Activated CD4-positive, alpha-beta T cell treated with anti-CD3 and anti-CD28 coated beads, Interleukin-2, Interleukin-4, amounts not matched to agents 100 ng/mL and 50 ng/mL, durations not matched to agents 16 hours and 8 hours (primary cell): ENCODE measurements around the gene SLC38A9.
A peak's percentile ranks its signal among the peaks of the same experiment; 100 is the strongest.
"Not testable (repeated sequence)": the region's sequence is repeated elsewhere in the genome, so short reads cannot be mapped to it uniquely, and the experiment has no call there.

Source experiments
- DNase-seq: peaks from one replicate; pipeline ENCODE4 v3.0.0-alpha.2; 2020; ENCODE audit warnings: low spot score

SLC38A9 gene, protein sequence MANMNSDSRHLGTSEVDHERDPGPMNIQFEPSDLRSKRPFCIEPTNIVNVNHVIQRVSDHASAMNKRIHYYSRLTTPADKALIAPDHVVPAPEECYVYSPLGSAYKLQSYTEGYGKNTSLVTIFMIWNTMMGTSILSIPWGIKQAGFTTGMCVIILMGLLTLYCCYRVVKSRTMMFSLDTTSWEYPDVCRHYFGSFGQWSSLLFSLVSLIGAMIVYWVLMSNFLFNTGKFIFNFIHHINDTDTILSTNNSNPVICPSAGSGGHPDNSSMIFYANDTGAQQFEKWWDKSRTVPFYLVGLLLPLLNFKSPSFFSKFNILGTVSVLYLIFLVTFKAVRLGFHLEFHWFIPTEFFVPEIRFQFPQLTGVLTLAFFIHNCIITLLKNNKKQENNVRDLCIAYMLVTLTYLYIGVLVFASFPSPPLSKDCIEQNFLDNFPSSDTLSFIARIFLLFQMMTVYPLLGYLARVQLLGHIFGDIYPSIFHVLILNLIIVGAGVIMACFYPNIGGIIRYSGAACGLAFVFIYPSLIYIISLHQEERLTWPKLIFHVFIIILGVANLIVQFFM

DNA sequence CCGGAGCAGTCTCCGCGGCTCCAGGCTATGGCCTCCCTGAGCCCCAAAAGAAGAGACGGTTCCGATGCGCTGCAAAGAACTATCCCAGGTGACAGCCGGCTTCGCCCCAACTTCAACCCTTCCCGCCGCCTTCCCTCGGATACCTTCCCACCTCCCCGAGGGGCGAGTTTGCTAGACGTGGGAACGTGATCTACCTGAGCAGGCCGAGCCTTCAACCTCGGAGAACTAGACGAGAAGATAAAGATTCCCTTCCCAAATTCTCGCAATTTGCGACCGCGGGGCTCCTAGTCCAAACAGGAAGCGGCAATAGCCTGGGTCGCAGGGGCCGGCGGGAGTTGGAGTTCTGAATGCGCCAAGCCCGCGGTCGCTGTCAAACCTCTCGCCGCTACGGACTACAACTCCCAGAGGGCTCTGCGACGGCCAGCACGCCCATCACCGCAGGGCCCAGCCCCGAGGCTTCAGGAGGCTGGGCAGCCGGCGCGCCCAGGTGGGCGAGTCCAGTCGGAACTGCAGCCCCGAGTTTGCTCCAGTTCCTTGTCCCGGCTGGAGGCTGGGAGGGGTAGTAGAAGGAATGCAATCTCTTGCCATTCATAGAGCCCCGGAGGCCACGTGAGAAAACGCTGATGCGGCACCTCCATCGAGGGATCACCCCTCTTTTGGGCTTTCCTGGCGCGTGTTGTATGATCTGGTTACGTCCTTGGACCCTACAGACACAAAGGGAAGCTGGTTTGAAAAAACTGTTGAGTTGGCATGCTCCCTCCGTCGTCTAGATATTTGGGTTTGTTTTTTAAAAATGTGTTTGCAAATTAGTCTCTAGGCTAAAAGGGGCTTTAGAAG, at the start of gene SLC38A9:
TSS of gene SLC38A9 (minus strand) at position 302 of the 837 bp plus-strand sequence. CDS start 14,366 bp downstream, outside the sequence.
- DNase-seq, result peak; percentile 93

DNA sequence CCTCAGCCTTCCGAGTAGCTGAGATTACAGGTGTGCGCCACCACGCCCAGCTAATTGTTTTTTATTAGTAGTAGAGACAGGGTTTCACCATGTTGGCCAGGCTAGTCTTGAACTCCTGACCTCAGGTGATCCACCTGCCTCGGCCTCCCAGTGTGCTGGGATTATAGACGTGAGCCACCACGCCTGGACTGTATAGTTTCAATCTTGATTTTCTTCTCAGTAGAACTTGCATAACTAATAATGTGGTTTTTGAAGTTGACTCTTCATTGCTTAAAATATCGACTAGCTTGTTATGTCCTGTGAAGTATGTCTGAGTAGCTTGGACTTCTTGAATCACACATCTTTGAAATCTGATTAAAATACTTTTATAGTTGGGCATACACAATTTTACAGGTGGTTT, 49.6 kb upstream of the SLC38A9 start:
- DNase-seq, result not testable (repeated sequence)

DNA sequence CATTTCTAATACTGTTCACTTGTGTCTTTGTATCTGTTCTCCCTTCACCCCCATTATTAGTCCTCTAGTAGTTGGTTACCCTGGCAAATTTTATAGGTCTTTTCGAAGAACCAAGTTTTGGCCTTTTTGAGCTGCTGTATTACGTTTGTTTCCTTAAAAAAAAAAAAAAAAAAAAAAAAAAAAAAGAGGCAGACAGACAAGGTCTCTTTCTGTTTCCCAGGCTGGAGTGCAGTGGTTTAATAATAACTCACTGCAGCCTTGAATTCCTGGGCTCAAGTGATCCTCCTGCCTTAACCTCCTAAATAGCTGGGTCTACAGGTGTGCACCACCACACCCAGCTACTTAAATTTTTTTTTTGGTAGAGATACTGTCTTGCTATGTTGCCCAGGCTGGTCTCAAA, 46.6 kb upstream of the SLC38A9 start:
- DNase-seq, result no peak

DNA sequence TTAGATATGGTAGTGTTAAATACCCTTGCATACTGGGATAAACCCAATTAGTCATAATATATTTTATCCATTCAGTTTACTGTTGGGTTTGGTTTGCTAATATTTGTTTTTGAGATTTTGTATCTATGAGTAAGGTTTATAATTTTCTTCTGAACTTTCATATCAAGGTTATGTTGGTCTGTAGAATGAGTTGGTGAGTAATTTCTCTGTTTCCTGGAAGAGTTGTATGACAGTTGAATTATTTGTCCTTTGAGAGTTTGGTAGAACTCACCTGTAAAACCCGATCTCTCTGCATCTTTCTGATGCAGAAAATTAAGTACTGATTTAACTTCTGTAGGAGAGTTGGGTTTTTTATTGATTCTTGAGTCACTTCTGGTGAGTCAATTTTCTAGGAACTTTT, 46.1 kb upstream of the SLC38A9 start:
- peak; percentile 21 for DNase-seq

DNA sequence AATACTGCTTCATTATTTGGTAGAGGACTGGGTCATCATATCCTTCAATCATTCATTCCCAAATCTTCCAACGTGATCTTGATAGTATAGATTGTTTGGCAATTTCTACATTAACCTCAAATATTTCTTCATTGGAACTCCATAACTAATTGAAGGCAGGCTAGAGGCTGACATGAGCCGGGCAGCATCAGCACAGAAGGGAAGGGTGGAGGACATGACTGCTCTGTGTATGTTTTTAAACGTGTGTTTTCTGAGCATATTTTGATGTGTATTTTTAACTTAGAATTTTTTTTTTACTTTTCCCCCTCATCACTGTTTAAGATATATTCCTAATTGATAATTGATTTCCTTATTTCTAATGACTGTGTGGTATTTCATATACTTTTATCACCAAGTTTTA, 38.4 kb upstream of the SLC38A9 start:
- DNase-seq, result no peak

DNA sequence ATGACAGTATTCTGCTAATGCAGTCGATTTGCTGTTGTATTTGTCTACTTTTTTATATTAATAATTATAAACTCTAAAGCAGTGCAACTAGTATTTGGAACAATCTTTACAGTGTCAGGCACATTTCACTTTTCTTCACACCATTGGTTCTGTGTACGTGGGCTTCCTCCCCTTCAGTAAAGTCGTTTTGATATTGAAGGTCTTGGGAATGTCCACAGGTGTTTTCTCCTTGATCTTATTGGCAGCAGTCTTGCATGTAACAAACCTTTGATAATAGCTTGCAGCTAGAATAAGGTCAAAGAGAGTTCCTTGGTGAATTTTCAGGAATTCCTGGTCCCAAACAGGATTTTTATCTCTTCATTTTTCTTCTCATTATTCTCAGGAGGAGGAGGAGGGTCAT, 37.9 kb upstream of the SLC38A9 start:
- DNase-seq, result no peak

DNA sequence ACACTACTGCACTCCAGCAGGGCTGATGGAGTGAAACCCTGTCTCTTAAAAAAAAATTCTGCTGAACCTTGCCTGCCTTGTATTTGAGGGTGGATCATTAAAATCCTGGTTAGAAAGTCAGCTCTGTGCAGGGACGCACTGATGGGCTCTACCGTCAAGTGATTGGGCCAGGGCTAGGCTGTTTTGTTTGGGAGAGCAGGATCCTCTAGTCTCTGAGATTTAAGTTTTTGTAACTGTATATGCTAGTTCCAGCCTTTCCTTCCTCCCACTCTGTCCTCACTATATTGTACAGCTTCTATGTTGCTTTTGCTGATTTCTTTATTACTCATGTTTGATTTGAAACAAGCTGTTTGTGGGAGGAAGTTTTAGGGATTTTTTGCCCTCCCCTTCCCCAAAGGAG, 37.3 kb upstream of the SLC38A9 start:
- DNase-seq, result no peak

DNA sequence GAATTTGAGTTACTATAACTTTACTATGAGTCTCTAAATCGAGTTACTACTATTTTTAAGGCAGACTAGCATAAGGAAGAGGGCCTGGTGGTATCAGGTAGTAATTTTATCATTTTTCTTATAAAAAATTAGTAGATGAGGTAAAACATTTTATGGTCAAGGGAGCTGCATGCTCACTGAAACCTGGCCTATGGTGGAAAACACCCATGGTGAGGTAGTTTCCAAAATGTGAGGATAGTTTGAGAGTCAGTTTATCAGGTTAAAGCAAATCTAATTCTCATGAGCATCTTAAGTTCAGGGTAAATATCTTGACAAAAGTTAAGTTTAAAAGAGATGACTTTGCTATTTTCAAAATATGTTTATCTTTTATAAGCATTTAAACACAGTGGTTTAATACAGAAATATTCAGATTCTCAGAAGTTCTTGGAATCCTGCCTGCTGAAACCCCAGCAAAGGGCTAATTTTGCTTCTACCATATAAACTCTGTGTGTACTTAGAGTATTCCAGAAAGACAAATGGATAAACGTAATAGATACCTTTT, 35.7 kb upstream of the SLC38A9 start:
- DNase-seq, result no peak

DNA sequence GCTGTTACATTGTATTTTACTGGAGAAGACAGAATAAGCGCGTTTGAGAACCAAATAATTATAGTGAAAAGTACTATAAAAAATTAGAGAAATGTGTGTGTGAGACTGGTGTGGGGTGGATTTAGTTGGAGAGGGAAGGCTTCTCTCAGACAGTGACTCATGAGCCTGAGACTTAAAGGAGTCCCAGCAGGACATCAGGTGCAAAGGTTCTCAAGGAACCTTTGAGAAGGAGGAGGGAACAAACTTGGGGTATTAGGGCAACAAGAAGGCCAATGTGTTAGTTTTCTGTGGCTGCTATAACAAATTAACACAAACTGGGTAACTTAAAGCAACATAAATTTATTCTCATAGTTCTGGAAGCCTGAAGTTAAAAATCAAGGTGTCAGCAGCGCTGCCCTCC, 30.7 kb upstream of the SLC38A9 start:
- no peak for DNase-seq

DNA sequence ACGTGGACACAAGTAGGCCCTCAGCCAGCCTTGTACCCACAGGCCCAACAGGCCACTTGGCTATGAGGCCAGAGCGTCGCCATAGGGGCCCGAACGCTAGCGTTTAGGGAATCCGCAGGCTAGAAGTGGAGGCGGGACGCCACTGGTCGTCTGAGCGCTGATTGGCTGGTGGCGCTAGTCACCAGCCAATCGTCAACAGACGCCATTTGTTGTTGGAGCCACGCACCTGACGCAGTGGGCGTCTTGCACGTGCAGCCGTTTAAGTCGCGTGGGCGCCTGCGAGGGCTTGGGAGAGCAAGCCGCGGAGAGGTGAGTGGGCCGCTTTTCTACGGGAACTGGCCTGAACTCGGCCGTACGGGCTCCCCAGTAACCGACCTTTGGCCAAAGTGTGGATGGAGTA, 25.7 kb upstream of the SLC38A9 start, which contains the start of gene DDX4:
TSS of gene DDX4 (plus strand) at position 269 of the 400 bp plus-strand sequence. CDS start 903 bp downstream, outside the sequence.
- DNase-seq, result no peak

DNA sequence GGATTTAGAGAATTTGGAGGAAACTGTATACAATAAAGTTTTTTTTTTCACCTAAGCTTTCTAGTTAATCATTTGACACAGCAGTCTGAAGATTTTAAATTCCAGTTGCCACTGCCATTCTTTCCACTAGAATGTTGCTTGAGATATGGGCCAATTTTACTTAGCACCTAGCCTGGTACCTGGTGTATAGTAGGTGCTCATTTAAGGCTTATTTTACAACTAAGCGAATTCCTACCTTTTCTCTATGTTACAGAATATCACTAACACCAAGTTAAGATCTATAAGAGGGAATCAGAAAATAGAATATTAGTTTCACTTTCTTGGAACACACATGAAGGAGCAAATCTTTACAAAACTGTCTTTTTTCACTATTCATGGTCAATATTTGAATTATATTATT, 22.5 kb upstream of the SLC38A9 start:
- DNase-seq, result no peak

DNA sequence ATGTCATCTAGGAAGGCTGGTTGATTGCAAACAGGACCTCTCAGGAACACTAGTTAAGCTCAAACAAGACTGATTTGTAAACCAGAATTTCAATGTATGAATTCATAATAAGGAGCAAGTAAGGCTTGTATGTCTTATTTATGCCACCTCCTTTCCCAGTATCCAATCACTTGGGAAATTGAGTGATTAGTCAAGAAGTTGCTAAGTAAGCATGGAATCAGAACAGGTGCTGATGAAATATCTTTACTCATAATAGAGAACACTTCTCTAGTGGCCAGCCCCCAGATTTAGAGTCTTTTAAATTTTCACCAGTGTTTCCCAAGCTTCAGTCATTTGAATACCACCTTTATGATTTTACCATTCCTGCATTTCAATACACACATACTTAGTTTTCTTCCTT, 20.5 kb upstream of the SLC38A9 start:
- no peak for DNase-seq

DNA sequence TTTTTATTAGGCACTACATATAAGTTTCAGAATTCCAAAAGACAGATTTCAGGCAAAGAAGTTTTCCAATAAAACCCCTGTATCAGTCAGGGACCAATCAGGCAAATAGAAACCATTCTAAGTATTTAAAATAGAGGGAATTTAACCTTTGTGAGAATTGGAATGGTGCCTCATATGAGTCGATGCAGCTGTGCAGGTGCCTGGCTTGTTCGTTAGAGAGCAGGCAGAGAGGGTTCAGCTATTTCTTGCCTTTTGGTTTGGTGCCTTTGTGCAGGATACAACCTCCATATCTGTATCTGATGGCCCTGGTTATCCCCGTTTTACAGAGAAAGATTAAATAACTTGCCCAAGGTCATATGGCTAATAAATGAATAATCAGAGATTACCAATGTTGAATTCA, 19.7 kb upstream of the SLC38A9 start:
- no peak for DNase-seq

DNA sequence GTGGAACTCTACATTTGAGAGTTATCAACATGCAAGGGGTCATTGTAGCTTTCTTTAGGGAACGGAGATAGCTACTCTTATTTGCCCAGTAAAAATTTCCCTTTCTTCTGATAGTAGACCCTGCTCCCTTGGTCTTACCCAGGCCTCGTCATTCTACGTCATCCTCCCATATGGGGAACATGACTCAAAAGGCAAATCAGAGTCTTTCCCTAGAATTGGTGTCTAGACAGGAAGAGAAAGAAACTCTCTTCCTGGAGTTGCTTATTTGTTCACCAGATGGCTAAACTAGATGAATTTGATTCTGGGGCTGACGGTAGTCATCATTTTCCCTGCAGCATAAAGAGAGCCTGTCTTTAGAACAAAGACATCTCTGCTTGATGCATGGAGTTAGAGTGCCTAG, 12.2 kb upstream of the SLC38A9 start:
- DNase-seq, result no peak

DNA sequence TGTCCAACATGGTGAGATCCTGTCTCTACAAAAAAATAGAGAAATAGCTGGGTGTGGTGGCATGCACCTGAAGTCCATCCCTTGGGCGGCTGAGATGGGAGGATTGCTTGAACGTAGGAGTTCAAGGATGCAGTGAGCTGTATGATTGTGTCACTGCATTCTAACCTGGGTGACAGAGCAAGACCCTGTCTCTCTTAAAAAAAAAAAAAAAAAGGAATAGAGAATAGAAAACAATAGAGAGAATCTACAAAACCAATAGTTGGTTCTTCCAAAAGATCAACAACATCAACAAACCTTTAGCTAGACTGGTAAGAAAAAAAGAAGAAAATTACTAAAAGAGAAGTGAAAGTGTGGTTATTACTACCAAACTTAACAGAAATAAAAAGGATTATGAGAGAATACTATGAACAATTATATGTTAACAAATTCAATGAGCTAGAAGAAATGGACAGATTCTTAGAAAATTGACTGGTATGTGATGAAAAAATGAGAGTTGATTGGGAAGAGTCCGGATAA, 8.1 kb upstream of the SLC38A9 start:
- no peak for DNase-seq

DNA sequence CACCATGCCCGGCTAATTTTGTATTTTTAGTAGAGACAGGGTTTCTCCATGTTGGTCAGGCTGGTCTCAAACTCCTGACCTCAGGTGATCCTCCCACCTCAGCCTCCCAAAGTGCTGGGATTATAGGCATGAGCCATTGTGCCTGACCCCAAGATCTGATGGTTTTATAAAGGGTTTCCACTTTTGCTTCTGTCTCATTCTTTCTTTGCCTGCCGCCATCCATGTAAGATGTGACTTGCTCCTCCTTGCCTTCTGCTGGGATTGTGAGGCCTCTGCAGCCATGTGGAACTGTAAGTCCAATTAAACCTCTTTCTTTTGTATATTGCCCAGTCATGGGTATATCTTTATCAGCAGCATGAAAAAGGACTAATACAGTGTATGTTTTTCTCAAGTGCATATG, 6.9 kb upstream of the SLC38A9 start:
- DNase-seq, result not testable (repeated sequence)

DNA sequence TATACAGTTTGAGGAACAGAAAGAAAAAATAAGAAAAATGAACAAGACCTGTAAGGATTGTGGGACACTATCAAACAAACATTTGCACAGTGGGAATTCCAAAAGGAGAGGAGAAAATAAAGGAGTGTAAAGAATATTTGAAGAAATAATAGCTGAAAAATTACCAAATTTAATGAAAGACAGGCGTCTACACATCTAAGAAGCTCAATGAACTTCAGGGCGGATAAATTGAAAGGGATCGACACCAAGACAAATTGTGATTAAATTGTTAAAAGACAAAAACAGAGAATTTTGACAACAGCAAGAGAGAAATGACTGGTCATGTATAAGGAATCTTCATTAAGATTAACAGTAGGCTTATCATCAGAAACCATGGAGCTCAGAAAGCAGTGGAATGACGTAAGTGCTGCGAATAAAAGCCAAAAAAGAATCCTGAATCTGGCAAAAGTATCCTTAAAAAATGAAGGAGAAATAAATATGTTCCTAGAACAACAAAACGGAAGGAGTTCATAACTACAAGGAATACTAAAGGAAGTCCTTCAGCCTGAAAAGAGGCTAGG, 3.5 kb upstream of the SLC38A9 start:
- DNase-seq, result no peak

DNA sequence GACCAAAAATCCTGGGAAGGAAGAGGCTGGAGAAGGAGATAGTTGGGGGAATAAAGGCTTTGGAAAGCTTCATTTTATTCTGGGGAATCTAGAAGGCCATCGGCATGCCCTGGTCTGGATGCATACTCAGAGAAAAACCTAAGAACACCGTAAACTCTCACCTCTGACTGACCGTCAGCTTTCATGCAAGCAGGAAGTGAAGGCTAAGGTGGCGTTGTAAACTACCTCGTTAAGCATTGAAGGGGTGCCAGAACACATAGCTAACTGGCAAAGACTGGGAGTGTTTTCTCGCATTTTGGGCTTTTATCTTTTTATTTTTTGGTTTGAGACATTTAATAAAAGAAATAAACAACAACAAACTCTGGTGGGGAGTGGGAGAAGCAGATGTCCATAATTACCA, 2.6 kb upstream of the SLC38A9 start:
- DNase-seq, result no peak

DNA sequence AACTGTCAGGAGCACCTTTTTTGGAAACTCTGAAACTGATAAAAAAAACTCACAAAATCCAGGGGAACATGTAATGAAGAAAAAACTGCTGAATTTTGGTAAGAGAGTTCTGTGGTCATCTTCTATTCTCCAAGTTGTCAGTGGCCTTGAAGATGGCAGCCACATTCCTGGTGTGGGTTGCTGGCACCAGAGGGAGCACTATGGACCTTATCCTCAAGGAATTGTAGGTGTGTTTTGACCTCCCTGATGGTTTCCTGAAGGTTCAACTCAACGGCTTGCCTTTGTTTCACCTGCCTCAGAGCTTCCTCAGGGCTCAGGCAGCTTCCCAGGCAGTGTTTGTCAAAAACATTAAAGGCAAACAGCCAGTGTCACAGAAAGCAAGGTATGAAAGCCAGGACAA, 2.2 kb upstream of the SLC38A9 start:
- DNase-seq, result no peak

DNA sequence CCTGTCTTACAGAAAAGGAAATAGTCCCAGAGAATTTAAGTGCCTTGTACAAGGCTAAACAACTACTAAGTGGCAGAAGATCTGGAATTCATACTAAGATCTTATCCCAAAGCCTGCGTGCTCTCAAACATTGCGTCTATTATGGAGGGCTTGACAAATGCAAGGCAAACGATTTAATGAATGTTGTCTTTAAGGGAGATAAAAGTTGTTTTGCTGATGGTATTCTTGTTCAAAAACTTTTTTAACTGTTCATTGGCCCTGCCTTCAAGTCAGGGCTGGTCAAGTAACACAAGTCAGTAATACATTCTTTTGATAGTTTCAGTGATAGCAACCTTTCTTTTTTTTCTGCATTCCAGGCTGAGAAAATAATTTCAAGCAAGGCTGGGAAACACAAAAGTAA, 1.7 kb upstream of the SLC38A9 start:
- no peak for DNase-seq

DNA sequence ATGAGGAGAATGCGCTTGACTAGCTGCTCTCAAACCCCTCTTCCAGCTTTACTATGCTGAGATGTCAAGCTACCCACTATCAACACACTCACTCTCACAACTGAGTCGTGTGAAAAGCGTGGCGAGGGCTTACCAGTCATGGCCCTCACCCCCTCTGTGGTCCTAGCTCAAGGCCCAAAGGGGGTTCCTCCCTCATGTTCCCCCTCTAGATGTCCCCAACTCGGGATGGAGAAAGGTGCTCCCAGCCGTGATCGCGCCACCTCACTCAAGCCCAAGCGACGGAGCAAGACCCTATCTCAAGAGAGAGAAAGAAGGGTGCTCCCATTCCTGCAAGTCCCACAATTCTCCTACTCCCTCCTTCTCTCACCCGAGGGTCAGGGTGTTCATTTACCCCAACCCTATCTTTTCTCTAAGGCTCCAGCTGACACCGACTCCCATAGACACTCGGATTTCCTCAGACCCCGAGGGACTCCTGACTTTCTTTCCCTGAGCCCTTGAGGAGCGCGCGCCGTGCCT, 559 bp downstream of the SLC38A9 start:
- no peak for DNase-seq

DNA sequence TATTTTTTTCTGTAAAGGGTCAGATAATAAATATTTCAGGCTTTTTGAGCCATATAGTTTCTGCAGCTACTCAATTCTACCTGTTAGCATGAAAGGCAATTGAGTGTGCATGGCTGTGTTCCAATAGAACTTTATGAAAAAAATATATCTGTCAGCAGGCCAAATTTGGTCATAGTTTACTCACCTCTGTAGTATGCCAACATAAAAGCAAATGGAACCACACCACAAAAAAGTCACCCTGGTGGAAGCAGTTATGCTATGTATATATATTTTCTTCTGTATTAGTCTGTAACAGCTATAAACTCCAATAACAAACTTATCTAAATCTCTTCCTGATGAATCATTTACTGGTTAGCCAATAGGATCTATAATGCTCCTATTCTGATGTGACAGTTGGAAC, 3.4 kb downstream of the SLC38A9 start:
- peak; percentile 42 for DNase-seq
